ENCODE results near the gene ADRM1. TPM values are rescaled to one million over a fixed set of nuclear protein-coding genes. Genes with fewer than 3 reads are reported as not detected.

The ADRM1 gene
- total RNA-seq, 1 experiment from 2014 or later: 263 TPM

DNA sequence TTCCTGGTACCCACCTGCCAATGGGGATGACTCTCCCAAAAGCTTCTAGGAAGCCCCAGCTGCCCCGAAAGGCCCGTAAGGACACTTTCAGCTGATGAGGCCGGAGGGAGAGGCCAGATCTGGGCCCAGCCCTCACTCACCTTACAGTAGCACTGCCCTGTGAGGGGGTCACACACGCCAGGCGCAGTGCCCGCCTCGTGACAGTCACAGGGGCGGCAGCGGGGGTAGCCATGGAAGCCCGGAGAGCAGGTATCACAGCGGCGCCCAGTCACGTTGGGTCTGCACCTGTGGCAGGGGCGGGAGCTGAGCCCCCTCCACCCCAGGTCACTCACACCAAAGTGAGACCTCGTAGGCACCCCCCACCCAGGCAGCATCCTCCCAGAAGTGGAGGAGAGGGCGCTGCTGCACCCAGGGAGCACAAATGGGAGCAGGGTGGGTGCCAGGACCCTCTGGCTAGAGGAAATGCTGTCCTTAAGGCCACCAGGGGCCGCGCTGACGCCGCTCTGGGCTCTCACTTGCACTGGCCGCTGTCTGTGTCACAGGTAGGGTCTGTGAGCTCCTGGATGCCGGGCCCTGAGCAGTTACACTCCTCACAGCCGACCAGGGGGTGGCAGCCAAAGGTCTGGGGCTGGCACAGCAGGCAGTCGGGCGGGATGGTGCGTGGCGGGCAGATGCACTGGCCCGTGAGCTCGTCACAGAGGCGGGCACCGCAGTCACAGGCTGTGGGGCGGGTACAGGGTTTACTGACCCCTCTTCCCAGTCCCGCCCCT is 25.1 kb downstream of the ADRM1 start:
- Histone ChIP-seq H3K9me3 (no peaks in the 10 kb centered on the region), H3K27me3 (replicated peaks; ENCODE audit: control insufficient read depth, insufficient read depth, low read length) (no peaks in the 10 kb centered on the region), H3K36me3 (ENCODE audit: control insufficient read depth, insufficient read depth, low read length) (peaks cover 42% of the 10 kb centered on the region), H3K4me1 (no peaks in the 10 kb centered on the region), H3K4me3 (ENCODE audit: low read depth, low read length) (no peak overlapping the region)
- ChIA-PET CTCF (interaction anchor here (1.5 to 1.6 kb wide), 2 partner anchors 48 to 55 kb away, joined by 4 read pairs; no protein-coding TSS in a partner anchor), POLR2A (interaction anchor here (0.5 kb wide), 1 partner anchor 59 kb away, joined by 6 read pairs; the partner anchor contains the start of gene RPS21)
- Mint-ChIP-seq H3K27me3 (ENCODE audit: insufficient read depth, unreplicated experiment) (no peaks in the 10 kb centered on the region), H3K36me3 (ENCODE audit: insufficient read depth, unreplicated experiment) (peaks cover 100% of the 10 kb centered on the region), H3K27ac (ENCODE audit: unreplicated experiment) (no peak overlapping the region), H3K9me3 (ENCODE audit: unreplicated experiment) (no peaks in the 10 kb centered on the region), H3K4me1 (ENCODE audit: low read depth, unreplicated experiment) (no peaks in the 10 kb centered on the region), H3K4me3 (ENCODE audit: unreplicated experiment) (no peak overlapping the region)
- DNase-seq: no peak
- BruUV-seq (replicated peaks): no TSS peak
- intact Hi-C loops (cut with micrococcal nuclease; ENCODE audit: unreplicated experiment): no loop called here
- TF ChIP-seq, protein P1, sequence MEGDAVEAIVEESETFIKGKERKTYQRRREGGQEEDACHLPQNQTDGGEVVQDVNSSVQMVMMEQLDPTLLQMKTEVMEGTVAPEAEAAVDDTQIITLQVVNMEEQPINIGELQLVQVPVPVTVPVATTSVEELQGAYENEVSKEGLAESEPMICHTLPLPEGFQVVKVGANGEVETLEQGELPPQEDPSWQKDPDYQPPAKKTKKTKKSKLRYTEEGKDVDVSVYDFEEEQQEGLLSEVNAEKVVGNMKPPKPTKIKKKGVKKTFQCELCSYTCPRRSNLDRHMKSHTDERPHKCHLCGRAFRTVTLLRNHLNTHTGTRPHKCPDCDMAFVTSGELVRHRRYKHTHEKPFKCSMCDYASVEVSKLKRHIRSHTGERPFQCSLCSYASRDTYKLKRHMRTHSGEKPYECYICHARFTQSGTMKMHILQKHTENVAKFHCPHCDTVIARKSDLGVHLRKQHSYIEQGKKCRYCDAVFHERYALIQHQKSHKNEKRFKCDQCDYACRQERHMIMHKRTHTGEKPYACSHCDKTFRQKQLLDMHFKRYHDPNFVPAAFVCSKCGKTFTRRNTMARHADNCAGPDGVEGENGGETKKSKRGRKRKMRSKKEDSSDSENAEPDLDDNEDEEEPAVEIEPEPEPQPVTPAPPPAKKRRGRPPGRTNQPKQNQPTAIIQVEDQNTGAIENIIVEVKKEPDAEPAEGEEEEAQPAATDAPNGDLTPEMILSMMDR (IDR thresholded peaks at IDR 0.05; ENCODE audit: insufficient read depth in 1 of 2, low read depth in 1 of 2, low read length in 1 of 2, severe bottlenecking in 1 of 2, unreplicated experiment in 1 of 2): no peak

DNA sequence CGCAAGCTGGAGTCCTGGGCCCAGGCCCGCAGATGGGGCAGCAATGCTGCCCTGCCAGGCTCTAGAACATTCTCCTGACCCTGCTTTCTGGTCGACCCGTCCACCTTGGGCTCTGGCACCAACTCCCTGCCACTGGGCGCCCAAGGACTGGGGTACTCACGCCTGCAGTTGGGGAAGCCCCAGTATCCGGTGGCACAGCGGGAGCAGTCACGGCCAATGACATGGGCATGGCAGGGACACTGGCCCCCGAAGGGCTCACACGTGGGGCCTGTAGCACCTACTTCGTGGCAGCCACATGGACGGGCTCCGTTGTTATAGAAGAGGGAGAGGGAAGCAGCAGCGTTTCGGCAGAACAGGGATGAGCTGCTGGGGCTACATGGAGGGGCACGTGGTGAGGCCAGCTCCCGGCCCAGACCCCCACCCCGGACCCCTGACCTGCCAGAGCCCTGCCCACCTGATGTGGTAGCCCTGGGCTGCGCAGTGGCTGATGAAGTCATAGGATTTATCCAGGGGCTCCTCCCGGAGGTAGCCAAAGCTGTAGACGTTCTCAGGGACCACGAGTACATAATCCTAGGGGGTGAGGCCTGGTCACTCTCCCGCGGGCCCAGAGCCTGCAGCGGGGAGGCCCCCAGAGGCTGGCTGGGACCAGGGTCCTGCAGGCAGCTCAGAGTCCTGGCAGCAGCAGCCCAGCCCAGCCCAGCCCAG is 26.0 kb downstream of the ADRM1 start:
- no peak overlapping the region for H3K27ac Mint-ChIP-seq (ENCODE audit: unreplicated experiment)
- no peaks in the 10 kb centered on the region for H3K27me3 Mint-ChIP-seq (ENCODE audit: insufficient read depth, unreplicated experiment)
- POLR2A ChIA-PET: interaction anchor here (0.6 kb wide), 1 partner anchor 58 kb away, joined by 4 read pairs; the partner anchor contains the start of gene RPS21
- Histone ChIP-seq H3K4me1 (no peaks in the 10 kb centered on the region), H3K27me3 (replicated peaks; ENCODE audit: control insufficient read depth, insufficient read depth, low read length) (no peaks in the 10 kb centered on the region), H3K9me3 (no peaks in the 10 kb centered on the region), H3K36me3 (ENCODE audit: control insufficient read depth, insufficient read depth, low read length) (peaks cover 43% of the 10 kb centered on the region), H3K4me3 (ENCODE audit: low read depth, low read length) (no peak overlapping the region)
- no peak for DNase-seq
- intact Hi-C loops (cut with micrococcal nuclease; ENCODE audit: unreplicated experiment): no loop called here
- TF ChIP-seq, protein P1 (IDR thresholded peaks at IDR 0.05; ENCODE audit: insufficient read depth in 1 of 2, low read depth in 1 of 2, low read length in 1 of 2, severe bottlenecking in 1 of 2, unreplicated experiment in 1 of 2): no peak
- no TSS peak for BruUV-seq (replicated peaks)
- CTCF ChIA-PET: interaction anchor here (0.6 to 1.6 kb wide), 5 partner anchors 19 to 58 kb away, joined by 3 to 6 read pairs (median 4); partner anchors contain the start of gene RPS21
- H3K4me1 Mint-ChIP-seq (ENCODE audit: low read depth, unreplicated experiment): no peaks in the 10 kb centered on the region
- H3K4me3 Mint-ChIP-seq (ENCODE audit: unreplicated experiment): no peak overlapping the region
- peaks cover 100% of the 10 kb centered on the region for H3K36me3 Mint-ChIP-seq (ENCODE audit: insufficient read depth, unreplicated experiment)
- H3K9me3 Mint-ChIP-seq (ENCODE audit: unreplicated experiment): no peaks in the 10 kb centered on the region
